Measurements from ENCODE around the gene VCAN. TPM values are rescaled to one million over a fixed set of nuclear protein-coding genes. Genes with fewer than 3 reads are reported as not detected.

Gene VCAN
- polyA plus RNA-seq, 2 of the 4 experiments (the other 2 are of a cell fraction) = 26.0 to 42.0 TPM

DNA sequence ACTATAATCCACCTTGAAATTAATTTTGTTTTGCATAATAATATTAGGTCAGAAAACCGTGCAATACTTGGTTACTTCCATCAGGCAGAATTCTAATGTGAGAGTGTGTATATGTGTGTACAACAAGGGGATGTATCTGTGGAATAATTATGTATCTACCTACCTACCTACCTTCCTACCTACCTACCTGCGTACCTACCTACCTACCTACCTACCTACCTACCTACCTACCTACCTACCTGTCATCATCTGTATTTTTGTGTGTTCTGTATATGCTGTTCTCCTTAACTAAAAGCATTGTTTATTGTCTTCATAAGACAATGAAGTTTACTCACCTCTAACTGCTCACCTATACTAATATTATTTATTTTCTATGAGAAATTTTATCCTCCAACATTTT is 52.8 kb downstream of the VCAN start:
- Histone ChIP-seq H3K4me2 (no peak overlapping the region), H3K27ac (no peak overlapping the region), H3K9me3 (no peaks in the 10 kb centered on the region), H3K4me1 (no peaks in the 10 kb centered on the region), H3K4me3 (no peak overlapping the region)
- no peak for ATAC-seq
- TF ChIP-seq ZC3H11A (IDR thresholded peaks at IDR 0.05) (no peak), MAZ (IDR thresholded peaks at IDR 0.05; ENCODE audit: borderline replicate concordance, low read depth, low read length) (no peak), POLR2AphosphoS2 (conservative IDR thresholded peaks at IDR 0.05; ENCODE audit: low read length) (no peak), GATA3 (IDR thresholded peaks at IDR 0.05; ENCODE audit: borderline replicate concordance) (no peak), HDAC2 (IDR thresholded peaks at IDR 0.05) (no peak), POLR2A (IDR thresholded peaks at IDR 0.05; ENCODE audit: low read length) (no peak), BHLHE40 (IDR thresholded peaks at IDR 0.05; ENCODE audit: low read depth, low read length) (no peak), CBX2 (IDR thresholded peaks at IDR 0.05; ENCODE audit: borderline replicate concordance, low read depth) (no peak), SREBF2 (IDR thresholded peaks at IDR 0.05) (no peak), MAX (IDR thresholded peaks at IDR 0.05) (no peak), NR3C1 (IDR thresholded peaks at IDR 0.05) (no peak), KDM5A (IDR thresholded peaks at IDR 0.05) (no peak), ESRRA (IDR thresholded peaks at IDR 0.05; ENCODE audit: borderline replicate concordance, low read length) (no peak), USF2 (IDR thresholded peaks at IDR 0.05) (no peak), EHF (CRISPR knock-in tag; IDR thresholded peaks at IDR 0.05) (no peak), HEYL (CRISPR knock-in tag; IDR thresholded peaks at IDR 0.05) (no peak), ZNF302 (CRISPR knock-in tag; IDR thresholded peaks at IDR 0.05) (no peak), RAD21 (conservative IDR thresholded peaks at IDR 0.05 in 1 of 2, IDR thresholded peaks at IDR 0.05 in 1 of 2) (no peak), EHMT2 (IDR thresholded peaks at IDR 0.05; ENCODE audit: low read depth) (no peak)
- WGBS (ENCODE audit: missing lambda C conversion rate) = 29% methylated on average over 2 of the region's 2 CpGs
- no peak for FAIRE-seq
- no peak for DNase-seq (ENCODE audit: low read depth in 1 of 2, low spot score in 1 of 2)
- ChIA-PET CTCF (no interaction called here), POLR2A (no interaction called here)

GRCh38 chr5:83524991-83525390 is 53.4 kb downstream of the VCAN start:
- DNase-seq (ENCODE audit: low read depth in 1 of 2, low spot score in 1 of 2) (no peak), ATAC-seq (no peak), FAIRE-seq (no peak)
- Histone ChIP-seq H3K4me1 (no peaks in the 10 kb centered on the region), H3K4me2 (no peak overlapping the region), H3K27ac (no peak overlapping the region), H3K9me3 (no peaks in the 10 kb centered on the region), H3K4me3 (no peak overlapping the region)
- 56% methylated on average over 2 of the region's 2 CpGs for WGBS (ENCODE audit: missing lambda C conversion rate)
- ChIA-PET POLR2A (no interaction called here), CTCF (interaction anchor here (1.0 to 1.3 kb wide), 2 partner anchors 21 to 1173 kb away, joined by 3 read pairs; no protein-coding TSS in a partner anchor)
- TF ChIP-seq BHLHE40 (IDR thresholded peaks at IDR 0.05; ENCODE audit: low read depth, low read length) (no peak), ZFP36 (IDR thresholded peaks at IDR 0.05; ENCODE audit: borderline replicate concordance, partially characterized antibody) (no peak), MYC (IDR thresholded peaks at IDR 0.05; ENCODE audit: borderline replicate concordance, low read length) (no peak), EHF (CRISPR knock-in tag; IDR thresholded peaks at IDR 0.05) (no peak), SREBF2 (IDR thresholded peaks at IDR 0.05) (no peak), EP300 (IDR thresholded peaks at IDR 0.05) (no peak), HES2 (IDR thresholded peaks at IDR 0.05) (no peak), CHD2 (IDR thresholded peaks at IDR 0.05; ENCODE audit: low read length, partially characterized antibody) (no peak), HOXA7 (CRISPR knock-in tag; IDR thresholded peaks at IDR 0.05) (no peak), CBX8 (IDR thresholded peaks at IDR 0.05) (no peak), NPAS2 (CRISPR knock-in tag; IDR thresholded peaks at IDR 0.05; ENCODE audit: borderline replicate concordance) (no peak), RAD21 (conservative IDR thresholded peaks at IDR 0.05 in 1 of 2, IDR thresholded peaks at IDR 0.05 in 1 of 2) (no peak)
- TF ChIP-seq, protein P1, sequence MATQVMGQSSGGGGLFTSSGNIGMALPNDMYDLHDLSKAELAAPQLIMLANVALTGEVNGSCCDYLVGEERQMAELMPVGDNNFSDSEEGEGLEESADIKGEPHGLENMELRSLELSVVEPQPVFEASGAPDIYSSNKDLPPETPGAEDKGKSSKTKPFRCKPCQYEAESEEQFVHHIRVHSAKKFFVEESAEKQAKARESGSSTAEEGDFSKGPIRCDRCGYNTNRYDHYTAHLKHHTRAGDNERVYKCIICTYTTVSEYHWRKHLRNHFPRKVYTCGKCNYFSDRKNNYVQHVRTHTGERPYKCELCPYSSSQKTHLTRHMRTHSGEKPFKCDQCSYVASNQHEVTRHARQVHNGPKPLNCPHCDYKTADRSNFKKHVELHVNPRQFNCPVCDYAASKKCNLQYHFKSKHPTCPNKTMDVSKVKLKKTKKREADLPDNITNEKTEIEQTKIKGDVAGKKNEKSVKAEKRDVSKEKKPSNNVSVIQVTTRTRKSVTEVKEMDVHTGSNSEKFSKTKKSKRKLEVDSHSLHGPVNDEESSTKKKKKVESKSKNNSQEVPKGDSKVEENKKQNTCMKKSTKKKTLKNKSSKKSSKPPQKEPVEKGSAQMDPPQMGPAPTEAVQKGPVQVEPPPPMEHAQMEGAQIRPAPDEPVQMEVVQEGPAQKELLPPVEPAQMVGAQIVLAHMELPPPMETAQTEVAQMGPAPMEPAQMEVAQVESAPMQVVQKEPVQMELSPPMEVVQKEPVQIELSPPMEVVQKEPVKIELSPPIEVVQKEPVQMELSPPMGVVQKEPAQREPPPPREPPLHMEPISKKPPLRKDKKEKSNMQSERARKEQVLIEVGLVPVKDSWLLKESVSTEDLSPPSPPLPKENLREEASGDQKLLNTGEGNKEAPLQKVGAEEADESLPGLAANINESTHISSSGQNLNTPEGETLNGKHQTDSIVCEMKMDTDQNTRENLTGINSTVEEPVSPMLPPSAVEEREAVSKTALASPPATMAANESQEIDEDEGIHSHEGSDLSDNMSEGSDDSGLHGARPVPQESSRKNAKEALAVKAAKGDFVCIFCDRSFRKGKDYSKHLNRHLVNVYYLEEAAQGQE (IDR thresholded peaks at IDR 0.05) = no peak
- TF ChIP-seq, protein P2, sequence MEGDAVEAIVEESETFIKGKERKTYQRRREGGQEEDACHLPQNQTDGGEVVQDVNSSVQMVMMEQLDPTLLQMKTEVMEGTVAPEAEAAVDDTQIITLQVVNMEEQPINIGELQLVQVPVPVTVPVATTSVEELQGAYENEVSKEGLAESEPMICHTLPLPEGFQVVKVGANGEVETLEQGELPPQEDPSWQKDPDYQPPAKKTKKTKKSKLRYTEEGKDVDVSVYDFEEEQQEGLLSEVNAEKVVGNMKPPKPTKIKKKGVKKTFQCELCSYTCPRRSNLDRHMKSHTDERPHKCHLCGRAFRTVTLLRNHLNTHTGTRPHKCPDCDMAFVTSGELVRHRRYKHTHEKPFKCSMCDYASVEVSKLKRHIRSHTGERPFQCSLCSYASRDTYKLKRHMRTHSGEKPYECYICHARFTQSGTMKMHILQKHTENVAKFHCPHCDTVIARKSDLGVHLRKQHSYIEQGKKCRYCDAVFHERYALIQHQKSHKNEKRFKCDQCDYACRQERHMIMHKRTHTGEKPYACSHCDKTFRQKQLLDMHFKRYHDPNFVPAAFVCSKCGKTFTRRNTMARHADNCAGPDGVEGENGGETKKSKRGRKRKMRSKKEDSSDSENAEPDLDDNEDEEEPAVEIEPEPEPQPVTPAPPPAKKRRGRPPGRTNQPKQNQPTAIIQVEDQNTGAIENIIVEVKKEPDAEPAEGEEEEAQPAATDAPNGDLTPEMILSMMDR (IDR thresholded peaks at IDR 0.05) = no peak
